ENCODE measurements around the gene SLC1A3. TPM values are rescaled to one million over a fixed set of nuclear protein-coding genes. Genes with fewer than 3 reads are reported as not detected.

The SLC1A3 gene
- total and polyA plus RNA-seq, 2 of the 4 experiments (the other 2 are of a cell fraction), result 0.27 to 1.3 TPM

DNA sequence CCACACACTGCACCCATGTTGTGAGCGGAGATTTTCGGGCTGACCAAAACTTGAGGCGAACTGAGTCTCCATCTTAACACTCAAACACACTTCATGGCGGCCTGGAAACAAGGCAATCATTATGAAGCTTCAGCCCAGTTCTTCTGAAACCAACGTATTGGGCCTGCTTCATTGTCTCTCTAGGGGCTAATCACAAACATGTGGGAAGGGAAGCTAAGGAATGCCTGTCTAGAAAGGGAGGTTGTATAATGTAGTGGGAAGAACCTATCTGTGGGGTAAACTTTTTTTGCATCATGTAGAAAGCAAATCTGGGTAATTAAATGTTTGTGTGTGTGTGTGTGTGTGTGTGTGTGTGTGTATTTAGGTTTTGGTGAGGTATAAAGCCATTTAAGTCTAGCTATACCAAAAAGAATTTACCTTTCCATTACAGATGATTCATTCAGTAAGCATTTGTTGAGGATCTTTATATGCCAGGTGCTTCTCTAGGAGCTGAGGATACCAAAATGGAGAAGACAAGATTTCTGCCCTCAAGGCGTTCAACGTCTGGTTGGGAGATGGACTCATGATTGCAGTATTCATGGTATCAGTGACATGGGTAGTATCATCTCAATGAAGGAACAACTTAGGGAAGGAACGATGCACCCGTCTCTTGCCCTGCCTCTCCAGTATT is 29.4 kb downstream of the SLC1A3 start:
- Histone ChIP-seq H2BK5ac (ENCODE audit: low read depth, low read length, poor library complexity, severe bottlenecking) (no peak overlapping the region), H3K79me1 (ENCODE audit: low read depth in 1 of 2, low read length in 2 of 2) (no peaks in the 10 kb centered on the region), H3K18ac (ENCODE audit: low read depth, low read length) (no peak overlapping the region), H2AK5ac (ENCODE audit: low read depth, low read length) (no peak overlapping the region), H2AK9ac (replicated peaks; ENCODE audit: low read depth, low read length, poor library complexity) (no peak overlapping the region), H3K36me3 (ENCODE audit: control insufficient read depth, insufficient read depth, low read length) (no peaks in the 10 kb centered on the region), H4K5ac (ENCODE audit: low read depth, low read length) (no peak overlapping the region), H3K9ac (ENCODE audit: low read depth, low read length) (no peak overlapping the region), H4K20me1 (ENCODE audit: insufficient read depth, low read length) (no peaks in the 10 kb centered on the region), H3K27me3 (ENCODE audit: control insufficient read depth, insufficient read depth, low read length) (peaks cover 6% of the 10 kb centered on the region), H3K9me3 (ENCODE audit: control insufficient read depth, insufficient read depth, low read length) (no peaks in the 10 kb centered on the region), H2BK120ac (ENCODE audit: low read depth, low read length) (no peak overlapping the region), H3K27ac (ENCODE audit: insufficient read depth, low read length) (no peak overlapping the region), H3K56ac (ENCODE audit: extremely low read depth, insufficient read depth, low read length) (no peak overlapping the region), H3K4ac (ENCODE audit: low read depth, low read length) (no peak overlapping the region), H4K8ac (ENCODE audit: low read depth in 2 of 2, low read length in 2 of 2) (no peak overlapping the region), H3K4me1 (ENCODE audit: control insufficient read depth, insufficient read depth, low read length) (no peaks in the 10 kb centered on the region), H2AFZ (replicated peaks; ENCODE audit: low read length, poor library complexity) (no peak overlapping the region), H2BK15ac (ENCODE audit: low read depth, low read length) (no peak overlapping the region), H2BK20ac (ENCODE audit: low read depth, low read length) (no peak overlapping the region), H3K9me1 (ENCODE audit: insufficient read depth, low read length) (no peaks in the 10 kb centered on the region), H3K14ac (replicated peaks; ENCODE audit: low read depth, low read length) (no peak overlapping the region), H3K4me2 (ENCODE audit: low read depth, low read length) (no peak overlapping the region), H4K91ac (ENCODE audit: insufficient read depth, low read depth, low read length) (no peak overlapping the region), H3K4me3 (ENCODE audit: insufficient read depth, low read depth, low read length) (no peak overlapping the region), H3K23ac (ENCODE audit: low read depth, low read length) (no peak overlapping the region)
- in situ Hi-C loops (cut with MboI; ENCODE audit: low sequenced_read_pairs) (no loop called here), intact Hi-C loops (cut with micrococcal nuclease) (no loop called here), dilution Hi-C loops (cut with HindIII; ENCODE audit: low sequenced_read_pairs, unreplicated experiment) (no loop called here)
- DNase-seq (no peak), ATAC-seq (ENCODE audit: low read depth) (no peak)
- ChIA-PET CTCF (no interaction called here), POLR2A (ENCODE audit: unreplicated experiment) (no interaction called here)
- WGBS, 2 experiments (ENCODE audit: extremely low coverage in 2 of 2, insufficient read length in 1 of 2), result 60% methylated on average over 1 of the region's 9 CpGs; no CpG with 5 or more reads in 1 of the 2 experiments
- BruUV-seq (replicated peaks), result no TSS peak
- TF ChIP-seq MAZ (IDR thresholded peaks at IDR 0.05; ENCODE audit: borderline replicate concordance, low read depth, low read length), result no peak
